ENCODE measurements around the gene SCN3A. TPM values are rescaled to one million over a fixed set of nuclear protein-coding genes. Genes with fewer than 3 reads are reported as not detected.

Gene SCN3A
- 1 to 10 TPM; 1.1 TPM for total RNA-seq
- long read RNA-seq, result 0 reads

DNA sequence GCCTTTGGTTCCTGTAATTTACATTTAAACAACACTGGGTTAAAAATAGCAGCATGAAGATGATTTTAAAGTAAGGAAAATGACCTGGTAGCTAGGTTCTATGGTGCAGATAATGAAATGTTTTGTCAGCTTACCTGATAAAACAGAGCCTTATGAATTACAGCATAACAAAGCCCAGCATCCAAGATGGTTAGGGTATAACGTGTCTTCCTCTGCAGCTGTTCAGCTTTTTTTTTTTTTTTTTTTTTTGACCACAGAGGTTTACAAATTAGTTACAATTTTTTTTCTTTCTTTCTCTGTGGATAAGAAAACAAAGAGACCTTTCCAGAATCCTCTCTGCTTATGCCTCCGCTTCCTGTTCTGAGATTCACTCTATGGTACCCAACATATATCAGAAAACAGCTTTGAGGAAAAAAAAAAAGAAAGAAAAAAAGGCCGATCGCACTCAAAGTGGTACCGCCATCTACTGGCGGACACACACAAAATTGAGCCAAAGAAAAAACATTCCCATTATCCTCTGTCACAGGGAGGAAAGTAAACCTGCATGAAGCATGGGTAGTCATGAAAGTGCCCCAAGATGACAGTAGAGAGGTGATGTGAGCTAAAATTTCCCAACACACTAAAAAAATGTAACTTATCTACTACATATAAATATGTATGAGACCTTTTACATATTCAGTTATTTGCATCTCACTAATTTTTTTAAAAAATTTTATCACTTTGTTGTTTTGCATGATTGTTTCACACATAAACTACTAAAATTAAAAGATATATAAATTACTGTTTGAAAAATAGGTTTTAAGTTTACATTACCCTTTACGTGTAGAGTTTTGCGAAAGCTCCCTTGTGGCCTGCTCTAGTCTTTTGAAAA lies at the start of gene SCN3A:
Gene SCN3A, minus strand, starts transcription at position 362 of the 871 bp plus-strand sequence. CDS start 27,656 bp downstream, outside the sequence.
- intact Hi-C loops (cut with DNase I), result loop anchor here (1.0 to 10.0 kb wide), 2 partner anchors 187 to 189 kb away; no protein-coding TSS in a partner anchor
- DNase-seq (no peak), ATAC-seq (no peak)

- ATAC-seq, result no peak
- intact Hi-C loops (cut with DNase I), result no loop called here
- DNase-seq, result no peak
Measured at GRCh38 chr2:165253178-165253577, 49.3 kb upstream of the SCN3A start.

DNA sequence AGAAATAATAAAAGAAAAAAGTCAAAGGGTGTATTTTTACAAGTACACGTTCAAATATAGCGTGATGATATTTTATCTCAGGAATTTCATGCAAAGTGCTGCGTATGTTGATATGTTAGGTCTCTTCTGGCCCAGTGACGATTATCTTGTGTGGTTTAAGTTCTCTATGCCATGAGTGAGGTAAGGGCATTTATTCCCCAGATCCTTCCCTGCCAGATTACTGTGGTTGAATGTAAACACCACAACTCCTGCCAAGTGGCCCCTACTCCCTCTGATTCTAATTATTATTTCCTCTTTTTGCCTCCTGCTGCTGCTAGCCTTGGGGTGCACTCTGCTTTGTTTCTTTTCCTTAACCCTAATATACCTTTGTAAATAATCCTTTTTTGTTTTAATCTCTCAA lies 47.5 kb upstream of the SCN3A start:
- ATAC-seq (no peak), DNase-seq (no peak)
- intact Hi-C loops (cut with DNase I), result no loop called here

DNA sequence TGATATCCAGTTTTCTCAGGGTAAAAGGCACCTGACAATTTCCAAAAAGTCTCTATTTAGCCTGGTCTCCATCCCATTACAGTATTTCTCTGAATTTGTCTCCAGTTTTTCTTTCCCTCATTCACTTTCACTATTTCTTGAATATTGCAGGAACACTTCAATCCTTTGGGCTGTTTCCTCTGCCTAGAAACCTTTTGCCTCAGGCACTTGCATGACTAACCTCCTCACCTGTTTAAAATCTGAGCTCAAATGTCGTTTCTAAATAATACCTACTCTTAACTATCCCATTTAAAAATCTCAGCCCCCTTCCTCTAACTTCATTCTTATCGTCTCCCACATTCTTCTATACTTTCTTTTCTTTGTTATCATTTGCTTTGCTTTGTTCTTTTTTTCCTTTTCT lies 44.4 kb upstream of the SCN3A start:
- intact Hi-C loops (cut with DNase I), result no loop called here
- ATAC-seq, result no peak
- DNase-seq, result no peak

DNA sequence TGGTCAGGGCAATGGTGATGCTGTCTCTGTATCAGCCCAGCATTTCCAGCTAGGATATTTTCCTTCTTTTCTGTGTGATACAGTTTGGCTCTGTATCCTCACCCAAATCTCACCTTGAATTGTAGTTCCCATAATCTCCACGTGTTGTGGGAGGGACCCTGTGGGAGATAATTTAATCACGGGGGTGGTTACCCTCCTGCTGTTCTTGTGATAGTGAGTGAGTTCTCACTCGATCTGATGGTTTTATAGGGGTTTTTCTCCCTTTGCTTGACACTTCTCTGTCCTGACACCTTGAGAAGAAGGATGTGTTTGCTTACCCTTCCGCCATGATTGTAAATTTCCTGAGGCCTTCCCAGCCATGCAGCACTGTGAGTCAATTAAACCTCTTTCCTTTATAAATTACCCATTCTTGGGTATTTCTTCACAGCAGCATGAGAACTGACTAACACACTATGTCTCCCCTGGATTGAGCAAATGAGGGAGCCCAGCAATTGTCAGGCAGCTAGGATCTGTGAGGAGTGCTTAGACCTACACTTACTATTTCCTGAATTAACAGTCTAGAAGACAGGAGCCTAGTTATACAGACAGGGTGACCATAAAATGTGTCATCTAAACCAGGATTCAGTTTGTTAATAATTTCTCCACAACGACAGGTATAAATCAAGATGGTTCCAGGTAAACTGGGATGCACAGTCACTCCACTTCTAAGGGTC lies 41.4 kb upstream of the SCN3A start:
- ATAC-seq (no peak), DNase-seq (no peak)
- intact Hi-C loops (cut with DNase I), result no loop called here

DNA sequence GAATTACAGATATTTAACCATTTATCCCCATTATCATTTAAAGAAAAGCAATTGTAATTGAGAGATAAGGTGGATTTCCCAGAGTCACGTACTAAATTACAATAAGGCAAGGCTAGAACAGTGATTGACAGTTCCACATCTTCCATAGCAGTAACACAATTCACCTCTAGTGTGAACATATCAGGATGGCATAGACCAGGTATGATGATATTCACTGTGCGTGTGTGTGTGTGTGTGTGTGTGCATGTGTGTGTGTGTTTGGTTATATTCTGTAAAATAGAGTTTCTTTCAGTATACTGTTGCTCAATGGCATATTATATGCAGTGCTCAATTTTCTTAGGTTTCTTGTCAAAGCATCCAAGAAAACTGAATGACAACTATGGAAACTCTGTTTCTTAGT lies 37.1 kb upstream of the SCN3A start:
- DNase-seq (no peak), ATAC-seq (no peak)
- intact Hi-C loops (cut with DNase I), result loop anchor here in 1 of 2 donors (5.0 kb wide), 1 partner anchor 51 kb away; no protein-coding TSS in a partner anchor

- DNase-seq (no peak), ATAC-seq (no peak)
- intact Hi-C loops (cut with DNase I), result loop anchor here (2.0 to 5.0 kb wide), 2 partner anchors 52 to 53 kb away; no protein-coding TSS in a partner anchor
Measured at GRCh38 chr2:165239856-165240515, 36.1 kb upstream of the SCN3A start.

GRCh38 chr2:165239230-165239629 lies 35.4 kb upstream of the SCN3A start, which contains the start of gene SCN2A:
Gene SCN2A, plus strand, starts transcription at chr2:165239414. Its CDS starts 56,410 bp downstream, at chr2:165295824.
- no peak for DNase-seq
- ATAC-seq, result peak in 1 of 2 donors; percentile 36
- intact Hi-C loops (cut with DNase I), result loop anchor here in 1 of 2 donors (2.0 kb wide), 1 partner anchor 54 kb away; no protein-coding TSS in a partner anchor

DNA sequence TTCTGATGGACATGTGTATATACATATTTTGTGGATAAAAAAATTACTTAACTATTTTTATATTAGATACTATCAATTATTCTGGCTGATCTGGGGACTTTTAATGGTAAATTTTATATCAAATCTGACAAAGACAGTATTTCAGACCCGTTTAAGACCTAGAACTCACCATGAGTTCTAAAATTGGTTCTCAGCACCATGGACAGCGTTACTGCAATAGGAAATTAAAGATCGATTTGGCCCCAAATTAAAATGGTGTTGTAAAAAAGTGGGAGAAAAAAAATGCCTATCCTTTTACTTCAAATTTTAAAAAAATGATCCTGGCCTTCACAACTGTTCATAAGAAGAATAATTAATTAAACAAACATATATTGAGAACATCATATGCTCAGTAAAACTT lies 34.4 kb upstream of the SCN3A start:
- intact Hi-C loops (cut with DNase I), result loop anchor here in 1 of 2 donors (2.0 kb wide), 1 partner anchor 55 kb away; no protein-coding TSS in a partner anchor
- DNase-seq, result no peak
- no peak for ATAC-seq

- ATAC-seq (no peak), DNase-seq (no peak)
- intact Hi-C loops (cut with DNase I), result no loop called here
Measured at GRCh38 chr2:165237056-165237455, 33.2 kb upstream of the SCN3A start.

DNA sequence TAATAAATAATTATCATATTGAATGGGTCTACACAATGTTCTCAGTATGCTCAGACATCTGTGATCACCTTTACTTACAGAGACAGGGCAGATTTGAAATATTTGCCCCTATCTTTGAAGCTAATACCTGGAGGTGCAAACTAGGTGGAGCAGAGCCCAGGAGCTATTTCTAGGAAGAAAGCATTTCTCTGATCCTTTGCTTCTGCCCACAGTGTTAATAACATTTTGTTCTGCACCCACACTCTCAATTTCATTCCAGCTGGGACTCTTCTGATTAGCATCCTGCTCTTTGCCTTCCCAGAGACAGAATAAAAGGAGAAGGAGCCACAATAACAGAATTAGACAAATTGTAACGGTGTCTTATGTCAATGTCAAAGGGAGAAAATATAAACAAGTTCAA lies 23.7 kb upstream of the SCN3A start:
- intact Hi-C loops (cut with DNase I), result no loop called here
- DNase-seq (no peak), ATAC-seq (no peak)

- intact Hi-C loops (cut with DNase I), result no loop called here
- no peak for ATAC-seq
- no peak for DNase-seq
Measured at GRCh38 chr2:165224941-165225340, 21.1 kb upstream of the SCN3A start.

DNA sequence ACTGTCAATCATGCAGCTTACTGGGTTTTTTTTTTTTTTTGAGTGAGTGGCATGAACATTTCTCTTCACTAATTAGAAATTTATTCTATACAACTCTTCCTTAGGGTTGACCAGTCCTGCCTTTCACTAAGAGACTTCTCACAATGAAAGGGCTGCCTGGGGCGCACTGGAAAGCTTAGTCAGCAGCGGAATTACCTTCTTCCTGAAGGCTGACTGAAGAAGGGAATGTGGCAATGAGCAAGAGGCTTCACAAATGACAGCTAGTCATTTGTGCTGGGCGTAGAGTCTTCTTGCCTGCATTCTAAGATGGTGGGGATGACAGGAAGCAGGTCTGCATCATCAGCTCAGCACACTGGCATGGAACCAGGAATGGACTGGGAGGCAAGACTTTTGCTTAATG lies 15.6 kb upstream of the SCN3A start:
- intact Hi-C loops (cut with DNase I), result no loop called here
- DNase-seq (no peak), ATAC-seq (no peak)

GRCh38 chr2:165214093-165214492 lies 10.2 kb upstream of the SCN3A start:
- intact Hi-C loops (cut with DNase I), result no loop called here
- DNase-seq, result no peak
- no peak for ATAC-seq

DNA sequence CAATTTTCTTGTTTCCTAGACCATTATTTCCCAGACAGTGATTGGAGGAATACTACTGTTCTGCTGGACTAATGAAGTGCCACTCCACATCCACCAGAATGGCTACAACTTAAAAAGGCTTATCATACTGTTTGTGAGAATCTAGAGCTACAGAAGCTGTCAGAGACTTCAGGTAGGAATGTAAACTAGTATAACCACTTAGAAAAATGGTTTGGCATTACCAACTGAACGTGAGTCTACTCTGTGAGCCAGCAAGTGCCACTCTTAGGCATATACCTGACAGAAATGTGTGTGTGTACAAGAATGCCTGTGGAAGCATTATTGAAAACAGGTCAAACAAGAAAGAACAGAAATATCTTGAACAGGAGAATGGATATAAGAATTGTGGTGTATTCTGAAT lies 4.2 kb upstream of the SCN3A start:
- ATAC-seq (no peak), DNase-seq (no peak)
- intact Hi-C loops (cut with DNase I), result loop anchor here in 1 of 2 donors (10.0 kb wide), 1 partner anchor 193 kb away; no protein-coding TSS in a partner anchor

- intact Hi-C loops (cut with DNase I), result loop anchor here in 1 of 2 donors (10.0 kb wide), 1 partner anchor 191 kb away; no protein-coding TSS in a partner anchor
- DNase-seq (no peak), ATAC-seq (no peak)
Measured at GRCh38 chr2:165205865-165206264, 2.0 kb upstream of the SCN3A start.

- no peak for ATAC-seq
- no peak for DNase-seq
- intact Hi-C loops (cut with DNase I), result loop anchor here in 1 of 2 donors (10.0 kb wide), 1 partner anchor 187 kb away; no protein-coding TSS in a partner anchor
Measured at GRCh38 chr2:165202239-165202638, 1.6 kb downstream of the SCN3A start.

GRCh38 chr2:165198181-165198580 lies 5.7 kb downstream of the SCN3A start:
- no peak for ATAC-seq
- DNase-seq, result no peak
- intact Hi-C loops (cut with DNase I), result no loop called here

- ATAC-seq (no peak), DNase-seq (no peak)
Measured at GRCh38 chr2:165197346-165197745, 6.5 kb downstream of the SCN3A start.

More at GRCh38 chr2:165197346-165197745, 6.5 kb downstream of the SCN3A start:
- intact Hi-C loops (cut with DNase I), result no loop called here

Measured in left cardiac atrium (tissue), 4 donors.